Osteoblast (primary cell): ENCODE measurements around the gene ARHGEF28. TPM values are rescaled to one million over a fixed set of nuclear protein-coding genes. Genes with fewer than 3 reads are reported as not detected.

ENCODE experiments used
- DNase-seq: peaks from one replicate; pipeline ENCODE4 v3.0.0; 2011; ENCODE audit warnings: low spot score, mixed read lengths; ENCODE audit not compliant: insufficient read length; ENCODE audit errors: missing footprints
- H2AFZ ChIP-seq: 2 replicates; pipeline ENCODE4 v1.6.0; 2011; ENCODE audit warnings: mild to moderate bottlenecking, low read length
- H3K27ac ChIP-seq: 2 replicates; pipeline ENCODE4 v1.5.1; 2011; ENCODE audit warnings: mild to moderate bottlenecking, low read depth, low read length, moderate library complexity
- H3K27me3 ChIP-seq: 2 replicates; pipeline ENCODE4 v1.6.0; 2012; ENCODE audit warnings: mild to moderate bottlenecking, control low read depth, inconsistent platforms, low read length, moderate library complexity; ENCODE audit not compliant: insufficient read depth
- H3K36me3 ChIP-seq: 2 replicates; pipeline ENCODE4 v1.5.1; 2011; ENCODE audit warnings: mild to moderate bottlenecking, low read length, control low read depth, moderate library complexity; ENCODE audit not compliant: insufficient read depth
- H3K4me1 ChIP-seq: 2 replicates; pipeline ENCODE4 v1.5.1; 2011; ENCODE audit warnings: mild to moderate bottlenecking, low read length, control low read depth, moderate library complexity; ENCODE audit not compliant: insufficient read depth
- H3K4me2 ChIP-seq: 2 replicates; pipeline ENCODE4 v1.6.0; 2011; ENCODE audit warnings: mild to moderate bottlenecking, low read length; ENCODE audit not compliant: insufficient read depth
- H3K4me3 ChIP-seq: fragments of 200-600 bp; sonication (generic); 3 replicates; pipeline ENCODE4 v1.5.1; 2012; ENCODE audit warnings: mild to moderate bottlenecking, low read length, inconsistent platforms; ENCODE audit not compliant: insufficient read depth
- H3K79me2 ChIP-seq: 2 replicates; pipeline ENCODE4 v1.6.0; 2012; ENCODE audit warnings: mild to moderate bottlenecking, low read length, control low read depth, inconsistent platforms; ENCODE audit not compliant: insufficient read depth
- H3K9me3 ChIP-seq: 2 replicates; pipeline ENCODE4 v1.5.1; 2011; ENCODE audit warnings: low read depth, low read length, control low read depth
- H4K20me1 ChIP-seq: 2 replicates; pipeline ENCODE4 v1.6.0; 2012; ENCODE audit warnings: mild to moderate bottlenecking, low read length, control low read depth; ENCODE audit not compliant: insufficient read depth
- total RNA-seq: library from RNA; depleted of rRNA; stranded (reverse); fragments of >200 nt; gene quantifications from 2 replicates; pipeline ENCODE4 v1.2.3, GENCODE V29; 2012
- TF ChIP-seq, protein P1 (sequence below): IDR thresholded peaks from 2 replicates; pipeline ENCODE4 v1.5.1; 2011; ENCODE audit warnings: mild to moderate bottlenecking, low read depth, low read length, moderate library complexity; ENCODE audit errors: extremely low read depth

The ARHGEF28 gene
- total RNA-seq, 1 donor = 64.4 TPM

- Histone ChIP-seq H3K4me1 (peaks cover 18% of the 10 kb centered on the region), H2AFZ (no peak overlapping the region), H3K4me3 (no peak overlapping the region), H3K27me3 (no peaks in the 10 kb centered on the region), H4K20me1 (no peaks in the 10 kb centered on the region), H3K4me2 (no peak overlapping the region), H3K27ac (peak overlapping the region; percentile 13), H3K9me3 (no peaks in the 10 kb centered on the region), H3K36me3 (no peaks in the 10 kb centered on the region), H3K79me2 (no peaks in the 10 kb centered on the region)
- TF ChIP-seq, protein P1, sequence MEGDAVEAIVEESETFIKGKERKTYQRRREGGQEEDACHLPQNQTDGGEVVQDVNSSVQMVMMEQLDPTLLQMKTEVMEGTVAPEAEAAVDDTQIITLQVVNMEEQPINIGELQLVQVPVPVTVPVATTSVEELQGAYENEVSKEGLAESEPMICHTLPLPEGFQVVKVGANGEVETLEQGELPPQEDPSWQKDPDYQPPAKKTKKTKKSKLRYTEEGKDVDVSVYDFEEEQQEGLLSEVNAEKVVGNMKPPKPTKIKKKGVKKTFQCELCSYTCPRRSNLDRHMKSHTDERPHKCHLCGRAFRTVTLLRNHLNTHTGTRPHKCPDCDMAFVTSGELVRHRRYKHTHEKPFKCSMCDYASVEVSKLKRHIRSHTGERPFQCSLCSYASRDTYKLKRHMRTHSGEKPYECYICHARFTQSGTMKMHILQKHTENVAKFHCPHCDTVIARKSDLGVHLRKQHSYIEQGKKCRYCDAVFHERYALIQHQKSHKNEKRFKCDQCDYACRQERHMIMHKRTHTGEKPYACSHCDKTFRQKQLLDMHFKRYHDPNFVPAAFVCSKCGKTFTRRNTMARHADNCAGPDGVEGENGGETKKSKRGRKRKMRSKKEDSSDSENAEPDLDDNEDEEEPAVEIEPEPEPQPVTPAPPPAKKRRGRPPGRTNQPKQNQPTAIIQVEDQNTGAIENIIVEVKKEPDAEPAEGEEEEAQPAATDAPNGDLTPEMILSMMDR = peak; percentile 80
- DNase-seq = no peak
Observed at GRCh38 chr5:73591102-73591695, 34.8 kb upstream of the ARHGEF28 start.

- DNase-seq = no peak
- Histone ChIP-seq H3K9me3 (no peaks in the 10 kb centered on the region), H3K36me3 (no peaks in the 10 kb centered on the region), H3K79me2 (no peaks in the 10 kb centered on the region), H3K27me3 (no peaks in the 10 kb centered on the region), H3K27ac (peak overlapping the region; percentile 13), H2AFZ (no peak overlapping the region), H4K20me1 (no peaks in the 10 kb centered on the region), H3K4me1 (peaks cover 18% of the 10 kb centered on the region), H3K4me3 (no peak overlapping the region), H3K4me2 (no peak overlapping the region)
- TF ChIP-seq, protein P1 = no peak
Observed at GRCh38 chr5:73591698-73592501, 34.1 kb upstream of the ARHGEF28 start.

DNA sequence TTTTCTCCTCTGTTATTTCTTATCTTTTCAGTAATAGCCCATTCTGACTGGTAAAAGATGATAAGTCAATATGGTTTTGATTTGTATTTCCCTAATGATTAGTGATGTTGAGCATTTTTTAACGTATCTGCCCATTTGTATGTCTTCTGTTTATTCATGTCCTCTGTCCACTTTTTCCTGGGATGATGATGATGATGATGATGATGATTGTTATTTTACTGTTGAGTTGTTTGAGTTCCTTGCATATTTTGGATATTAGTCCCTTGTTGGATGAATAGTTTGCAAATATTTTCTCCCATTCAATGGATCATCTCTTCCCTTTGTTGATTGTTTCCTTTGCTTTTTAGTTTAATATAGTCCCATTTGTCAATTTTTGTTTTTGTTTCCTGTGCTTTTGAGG is 33.4 kb upstream of the ARHGEF28 start:
- TF ChIP-seq, protein P1 = no peak
- H4K20me1 ChIP-seq = no peaks in the 10 kb centered on the region
- no peaks in the 10 kb centered on the region for H3K79me2 ChIP-seq
- H3K27me3 ChIP-seq = no peaks in the 10 kb centered on the region
- peaks cover 18% of the 10 kb centered on the region for H3K4me1 ChIP-seq
- no peaks in the 10 kb centered on the region for H3K9me3 ChIP-seq
- H2AFZ ChIP-seq = peak overlapping the region; percentile 2
- H3K36me3 ChIP-seq = no peaks in the 10 kb centered on the region
- H3K27ac ChIP-seq = peak overlapping the region; percentile 23
- DNase-seq = no peak
- no peak overlapping the region for H3K4me2 ChIP-seq
- H3K4me3 ChIP-seq = no peak overlapping the region

GRCh38 chr5:73596705-73597328 is 29.2 kb upstream of the ARHGEF28 start:
- Histone ChIP-seq H4K20me1 (no peaks in the 10 kb centered on the region), H3K9me3 (no peaks in the 10 kb centered on the region), H3K79me2 (no peaks in the 10 kb centered on the region), H2AFZ (no peak overlapping the region), H3K4me3 (no peak overlapping the region), H3K27ac (no peak overlapping the region), H3K36me3 (no peaks in the 10 kb centered on the region), H3K4me2 (no peak overlapping the region), H3K27me3 (no peaks in the 10 kb centered on the region), H3K4me1 (peaks cover 13% of the 10 kb centered on the region)
- TF ChIP-seq, protein P1 = peak; percentile 72
- DNase-seq = no peak
